SU-DHL-6 (cell line): Measurements from ENCODE around the gene YIPF3.

Source experiments
- H2AFZ ChIP-seq: fragments of 200-600 bp; sonication (generic); 2 replicates; pipeline ENCODE4 v1.6.1; 2014; ENCODE audit warnings: low read depth, mild to moderate bottlenecking, moderate library complexity, mixed read lengths, antibody characterized with exemption, low read length; ENCODE audit not compliant: severe bottlenecking
- H3F3A ChIP-seq: fragments of 200-600 bp; shearing (Covaris generic); 2 replicates; pipeline ENCODE4 v1.6.0; 2016; ENCODE audit warnings: antibody characterized with exemption, mild to moderate bottlenecking; ENCODE audit not compliant: insufficient read depth
- H3K27ac ChIP-seq: fragments of 200-600 bp; sonication (generic); 2 replicates; pipeline ENCODE4 v1.5.1; 2016; ENCODE audit warnings: low read depth, mild to moderate bottlenecking, low read length, moderate library complexity, mixed read lengths
- H3K27me3 ChIP-seq: fragments of 200-600 bp; sonication (generic), shearing (Covaris generic); 2 replicates; pipeline ENCODE4 v1.6.0; 2014; ENCODE audit warnings: mild to moderate bottlenecking, low read length
- H3K36me3 ChIP-seq: fragments of 200-600 bp; sonication (generic); 2 replicates; pipeline ENCODE4 v1.6.1; 2014; ENCODE audit warnings: mild to moderate bottlenecking, low read length, mixed read lengths
- H3K4me2 ChIP-seq: fragments of 300-600, 200-600 bp; shearing (Covaris generic), sonication (generic); 2 replicates; pipeline ENCODE4 v1.6.0; 2014; ENCODE audit warnings: low read length, low read depth, mild to moderate bottlenecking; ENCODE audit not compliant: poor library complexity, severe bottlenecking
- H3K4me3 ChIP-seq: fragments of 200-600 bp; sonication (generic); 2 replicates; pipeline ENCODE4 v1.5.1; 2014; ENCODE audit warnings: antibody characterized with exemption, low read length, mild to moderate bottlenecking, mixed read lengths; ENCODE audit not compliant: insufficient read depth, poor library complexity, severe bottlenecking
- H3K79me2 ChIP-seq: fragments of 200-600 bp; sonication (generic); 2 replicates; pipeline ENCODE4 v1.6.1; 2014; ENCODE audit warnings: mild to moderate bottlenecking, low read length, moderate library complexity; ENCODE audit not compliant: insufficient read depth
- H3K9ac ChIP-seq: fragments of 200-600 bp; sonication (generic); 2 replicates; pipeline ENCODE4 v1.7.0; 2014; ENCODE audit warnings: mild to moderate bottlenecking, low read length
- H3K9me2 ChIP-seq: fragments of 200-600 bp; sonication (generic); replicated peaks from 2 replicates; pipeline ENCODE4 v1.6.1; 2014; ENCODE audit warnings: low read length; ENCODE audit not compliant: insufficient read depth
- H3K9me3 ChIP-seq: fragments of 200-600 bp; sonication (generic); 2 replicates; pipeline ENCODE4 v1.6.1; 2014; ENCODE audit warnings: low read length, mixed read lengths; ENCODE audit not compliant: insufficient read depth
- H4K20me1 ChIP-seq: fragments of 200-600 bp; sonication (generic); 2 replicates; pipeline ENCODE4 v1.6.1; 2014; ENCODE audit warnings: low read depth, mild to moderate bottlenecking, antibody characterized with exemption, low read length, moderate library complexity, mixed read lengths
- EZH2phosphoT487 ChIP-seq: fragments of 200-600 bp; sonication (generic), shearing (Covaris generic); conservative IDR thresholded peaks from 2 replicates; pipeline ENCODE4 v1.6.1; 2018; ENCODE audit warnings: mild to moderate bottlenecking, antibody characterized with exemption, low read length, moderate library complexity, mixed read lengths
- TF ChIP-seq, protein P1 (sequence below): fragments of 200-600 bp; sonication (generic); IDR thresholded peaks from one replicate; pipeline ENCODE4 v1.5.1; 2017; ENCODE audit warnings: antibody characterized with exemption, mild to moderate bottlenecking, low read length, moderate library complexity; ENCODE audit not compliant: insufficient read depth, poor library complexity, severe bottlenecking

YIPF3 gene

GRCh38 chr6:43492673-43493072, 24.1 kb downstream of the YIPF3 start:
- TF ChIP-seq EZH2phosphoT487: no peak
- TF ChIP-seq, protein P1, sequence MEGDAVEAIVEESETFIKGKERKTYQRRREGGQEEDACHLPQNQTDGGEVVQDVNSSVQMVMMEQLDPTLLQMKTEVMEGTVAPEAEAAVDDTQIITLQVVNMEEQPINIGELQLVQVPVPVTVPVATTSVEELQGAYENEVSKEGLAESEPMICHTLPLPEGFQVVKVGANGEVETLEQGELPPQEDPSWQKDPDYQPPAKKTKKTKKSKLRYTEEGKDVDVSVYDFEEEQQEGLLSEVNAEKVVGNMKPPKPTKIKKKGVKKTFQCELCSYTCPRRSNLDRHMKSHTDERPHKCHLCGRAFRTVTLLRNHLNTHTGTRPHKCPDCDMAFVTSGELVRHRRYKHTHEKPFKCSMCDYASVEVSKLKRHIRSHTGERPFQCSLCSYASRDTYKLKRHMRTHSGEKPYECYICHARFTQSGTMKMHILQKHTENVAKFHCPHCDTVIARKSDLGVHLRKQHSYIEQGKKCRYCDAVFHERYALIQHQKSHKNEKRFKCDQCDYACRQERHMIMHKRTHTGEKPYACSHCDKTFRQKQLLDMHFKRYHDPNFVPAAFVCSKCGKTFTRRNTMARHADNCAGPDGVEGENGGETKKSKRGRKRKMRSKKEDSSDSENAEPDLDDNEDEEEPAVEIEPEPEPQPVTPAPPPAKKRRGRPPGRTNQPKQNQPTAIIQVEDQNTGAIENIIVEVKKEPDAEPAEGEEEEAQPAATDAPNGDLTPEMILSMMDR: no peak
- no peak overlapping the region for H3K4me2 ChIP-seq
- H3K9me3 ChIP-seq: no peaks in the 10 kb centered on the region
- H3K27ac ChIP-seq: no peak overlapping the region
- H4K20me1 ChIP-seq: no peaks in the 10 kb centered on the region
- no peaks in the 10 kb centered on the region for H3K9me2 ChIP-seq
- H2AFZ ChIP-seq: no peak overlapping the region
- no peak overlapping the region for H3K4me3 ChIP-seq
- no peaks in the 10 kb centered on the region for H3F3A ChIP-seq
- no peaks in the 10 kb centered on the region for H3K27me3 ChIP-seq
- no peak overlapping the region for H3K9ac ChIP-seq
- H3K36me3 ChIP-seq: no peaks in the 10 kb centered on the region
- H3K79me2 ChIP-seq: no peaks in the 10 kb centered on the region; the same call in 1 of the 2 replicates

DNA sequence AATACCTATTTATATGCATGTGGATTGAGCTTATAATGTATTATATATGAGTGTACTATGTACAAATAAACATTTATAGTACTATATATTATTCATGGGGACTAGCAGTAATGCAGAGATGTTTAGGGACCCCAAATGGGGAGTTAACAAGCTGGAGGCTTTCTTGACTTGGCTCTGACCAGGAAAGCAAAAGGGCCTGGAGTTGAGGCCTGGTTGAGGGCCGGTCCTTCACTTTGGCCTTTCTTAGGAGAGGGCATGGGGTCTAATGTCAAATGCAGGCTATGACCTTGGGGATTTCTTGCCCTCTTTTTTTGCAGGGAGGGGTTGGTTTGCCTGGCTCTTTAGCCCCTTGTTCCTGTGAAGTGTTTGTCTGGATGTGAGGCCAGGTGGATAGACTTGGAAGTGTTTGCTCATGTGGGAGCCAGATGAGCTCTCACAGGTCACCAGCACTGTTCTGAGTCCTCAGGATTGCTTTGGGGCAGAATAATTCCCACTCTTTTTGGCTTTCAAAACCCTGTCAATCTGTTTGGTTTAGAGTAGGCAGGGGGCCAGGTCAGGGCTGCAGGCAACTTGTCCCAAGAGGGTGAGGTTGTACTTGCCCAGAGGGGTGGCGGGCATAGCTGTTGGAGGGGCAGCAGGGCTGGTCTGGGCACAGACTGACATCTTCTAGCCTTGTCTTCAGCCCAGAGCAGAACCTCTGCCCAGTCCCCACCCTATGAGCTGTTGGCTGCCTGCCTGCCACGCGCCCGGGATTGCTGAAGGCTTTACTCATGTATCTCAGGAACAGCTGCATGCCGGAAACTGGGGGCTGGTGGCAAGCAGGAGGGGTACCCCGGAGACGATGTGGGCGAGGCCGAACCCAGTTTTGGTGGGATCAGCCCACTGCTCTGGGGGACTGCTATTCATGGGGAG, 24.7 kb downstream of the YIPF3 start:
- H3K79me2 ChIP-seq: no peaks in the 10 kb centered on the region; the same call in 1 of the 2 replicates
- no peaks in the 10 kb centered on the region for H3K36me3 ChIP-seq
- TF ChIP-seq, protein P1: no peak
- TF ChIP-seq EZH2phosphoT487: no peak
- no peak overlapping the region for H3K4me2 ChIP-seq
- no peaks in the 10 kb centered on the region for H3K9me3 ChIP-seq
- no peaks in the 10 kb centered on the region for H4K20me1 ChIP-seq
- no peak overlapping the region for H3K9ac ChIP-seq
- no peaks in the 10 kb centered on the region for H3K9me2 ChIP-seq
- no peak overlapping the region for H3K4me3 ChIP-seq
- H3K27me3 ChIP-seq: no peaks in the 10 kb centered on the region
- H3F3A ChIP-seq: no peaks in the 10 kb centered on the region
- H2AFZ ChIP-seq: no peak overlapping the region
- no peak overlapping the region for H3K27ac ChIP-seq

GRCh38 chr6:43490523-43490939, 26.2 kb downstream of the YIPF3 start:
- H2AFZ ChIP-seq: no peak overlapping the region
- no peaks in the 10 kb centered on the region for H3F3A ChIP-seq
- no peak overlapping the region for H3K4me3 ChIP-seq
- H3K27me3 ChIP-seq: no peaks in the 10 kb centered on the region
- no peak overlapping the region for H3K4me2 ChIP-seq
- no peak overlapping the region for H3K27ac ChIP-seq
- H3K9me2 ChIP-seq: no peaks in the 10 kb centered on the region
- no peak overlapping the region for H3K9ac ChIP-seq
- no peaks in the 10 kb centered on the region; the same call in 1 of the 2 replicates for H3K79me2 ChIP-seq
- no peak for TF ChIP-seq EZH2phosphoT487
- TF ChIP-seq, protein P1: no peak
- no peaks in the 10 kb centered on the region for H3K36me3 ChIP-seq
- no peaks in the 10 kb centered on the region for H3K9me3 ChIP-seq
- no peaks in the 10 kb centered on the region for H4K20me1 ChIP-seq
